Body of pancreas (tissue), 4 donors: ENCODE results near the gene ALG14.

Experiments used
- POLR2A ChIP-seq, 3 donors: fragments of 450-650 bp; IDR thresholded peaks; one replicate each; pipeline ENCODE4 v1.6.1; 2016; ENCODE audit warnings: antibody characterized with exemption in 3 of 3, mild to moderate bottlenecking in 2 of 3
- TF ChIP-seq, protein P1 (sequence below), 7 experiments: fragments of 450-650 bp in 4 of 7; fragments of 200-600 bp in 3 of 7; sonication (generic) in 3 of 7; IDR thresholded peaks; one replicate each; pipeline ENCODE4 v1.5.1; 2016 to 2019; ENCODE audit warnings: antibody characterized with exemption in 7 of 7

GRCh38 chr1:95049935-95050334, 22.8 kb downstream of the ALG14 start:
- TF ChIP-seq POLR2A (IDR thresholded peaks at IDR 0.05): no peak
- TF ChIP-seq, protein P1, sequence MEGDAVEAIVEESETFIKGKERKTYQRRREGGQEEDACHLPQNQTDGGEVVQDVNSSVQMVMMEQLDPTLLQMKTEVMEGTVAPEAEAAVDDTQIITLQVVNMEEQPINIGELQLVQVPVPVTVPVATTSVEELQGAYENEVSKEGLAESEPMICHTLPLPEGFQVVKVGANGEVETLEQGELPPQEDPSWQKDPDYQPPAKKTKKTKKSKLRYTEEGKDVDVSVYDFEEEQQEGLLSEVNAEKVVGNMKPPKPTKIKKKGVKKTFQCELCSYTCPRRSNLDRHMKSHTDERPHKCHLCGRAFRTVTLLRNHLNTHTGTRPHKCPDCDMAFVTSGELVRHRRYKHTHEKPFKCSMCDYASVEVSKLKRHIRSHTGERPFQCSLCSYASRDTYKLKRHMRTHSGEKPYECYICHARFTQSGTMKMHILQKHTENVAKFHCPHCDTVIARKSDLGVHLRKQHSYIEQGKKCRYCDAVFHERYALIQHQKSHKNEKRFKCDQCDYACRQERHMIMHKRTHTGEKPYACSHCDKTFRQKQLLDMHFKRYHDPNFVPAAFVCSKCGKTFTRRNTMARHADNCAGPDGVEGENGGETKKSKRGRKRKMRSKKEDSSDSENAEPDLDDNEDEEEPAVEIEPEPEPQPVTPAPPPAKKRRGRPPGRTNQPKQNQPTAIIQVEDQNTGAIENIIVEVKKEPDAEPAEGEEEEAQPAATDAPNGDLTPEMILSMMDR (IDR thresholded peaks at IDR 0.05): no peak
